HG03135 (cell line): Measurements from ENCODE around the gene MMP7.

Experiments
- ATAC-seq: cut with Tn5 transposase; IDR thresholded peaks from one replicate; pipeline ENCODE4 v1.9.1; 2021; ENCODE audit warnings: mild to moderate bottlenecking, moderate library complexity; ENCODE audit not compliant: unreplicated experiment

MMP7 gene

DNA sequence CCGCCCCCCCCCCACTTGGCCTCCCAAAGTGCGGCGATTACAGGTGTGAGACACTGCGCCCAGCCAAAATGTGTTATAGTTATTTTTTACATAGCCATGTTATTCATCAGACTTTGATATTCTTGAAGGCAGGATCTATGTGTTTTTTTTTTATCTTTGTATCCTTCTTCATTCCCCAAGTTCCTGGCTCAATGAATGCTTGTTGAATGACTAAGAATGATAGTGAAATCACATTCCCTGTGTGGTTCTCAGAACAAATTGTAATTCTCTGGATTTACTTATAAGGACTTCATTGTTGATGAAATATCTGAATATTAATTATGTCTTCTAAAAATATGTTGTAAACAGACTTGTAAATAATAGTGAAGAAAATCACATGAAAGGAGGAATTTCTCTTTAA, 33.5 kb downstream of the MMP7 start:
- ATAC-seq = no peak

DNA sequence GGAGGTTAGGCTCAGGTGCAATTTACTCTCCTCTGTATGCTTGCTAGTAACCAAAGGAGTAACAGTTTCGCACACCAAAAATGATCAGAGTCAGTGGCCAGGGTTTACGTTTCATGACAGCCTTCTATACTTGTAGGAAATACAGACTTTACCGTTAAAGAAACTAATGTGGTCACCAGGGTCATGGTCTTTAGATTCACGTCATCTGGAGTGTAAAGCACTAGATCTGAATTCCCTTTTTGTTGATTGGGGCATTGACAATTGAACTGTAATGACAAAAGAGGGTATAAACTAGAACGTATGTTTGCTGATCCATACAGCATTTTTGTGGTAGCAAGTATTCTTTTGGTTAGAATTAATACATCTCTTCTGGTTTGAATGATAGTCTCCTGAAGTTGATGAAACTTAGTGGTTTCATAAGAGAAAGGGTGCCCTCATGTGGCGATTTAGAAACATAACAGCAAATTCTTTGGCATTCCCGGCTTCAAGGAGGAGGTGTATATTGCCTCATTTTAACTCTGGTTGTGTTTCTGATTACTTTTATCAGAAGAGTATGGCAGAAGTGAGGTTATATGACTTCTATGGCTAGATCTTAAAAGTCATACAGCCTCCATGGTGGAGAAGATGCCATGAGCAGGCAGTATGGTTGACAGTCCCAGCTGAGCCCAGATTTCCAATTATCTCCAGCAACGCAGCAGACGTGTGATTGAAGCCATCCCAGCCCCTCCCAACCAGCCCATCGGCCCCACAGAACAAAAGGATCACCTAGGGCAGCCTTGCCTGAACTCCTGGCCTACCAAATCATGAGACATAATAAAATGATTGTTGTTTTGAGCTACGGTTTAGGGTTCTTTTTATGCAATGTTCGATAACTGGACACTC, 35.1 kb downstream of the MMP7 start:
- peak; percentile 89 for ATAC-seq

DNA sequence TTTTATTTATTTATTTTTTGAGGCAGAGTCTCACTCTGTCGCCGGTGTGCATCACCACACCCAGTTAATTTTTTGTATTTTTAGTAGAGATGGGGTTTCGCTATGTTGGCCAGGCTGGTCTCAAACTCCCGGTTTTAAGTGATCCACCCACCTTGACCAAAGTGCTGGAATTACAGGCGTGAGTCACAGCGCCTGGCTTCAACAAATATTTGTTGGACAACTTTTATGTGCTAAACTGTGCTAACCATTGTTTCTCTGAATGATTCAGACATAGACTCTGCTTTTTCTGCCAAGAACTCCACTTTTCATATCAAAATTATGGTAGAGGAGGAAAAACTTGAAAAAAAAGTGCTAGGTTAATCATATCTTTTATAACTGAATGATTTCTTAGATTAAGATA, 36.3 kb downstream of the MMP7 start:
- no peak for ATAC-seq

DNA sequence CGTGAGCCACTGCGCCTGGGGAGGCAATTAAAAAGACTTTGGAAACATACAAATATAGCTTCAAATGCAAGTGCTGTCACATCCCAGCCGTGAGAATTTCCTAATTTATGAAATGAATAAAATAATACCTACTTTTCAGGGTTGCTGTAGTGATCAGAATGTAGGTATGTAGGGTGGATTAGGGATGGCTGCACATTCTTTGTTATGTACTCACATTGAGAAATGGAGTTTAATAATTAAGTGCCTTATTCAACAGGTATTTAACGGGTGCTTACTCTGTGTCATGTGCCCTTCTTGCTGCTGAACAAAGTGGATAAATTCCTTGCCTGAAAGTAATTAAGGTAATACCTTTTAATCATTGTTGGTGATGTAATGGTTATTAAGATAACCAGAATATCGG, 37.0 kb downstream of the MMP7 start:
- ATAC-seq = no peak

DNA sequence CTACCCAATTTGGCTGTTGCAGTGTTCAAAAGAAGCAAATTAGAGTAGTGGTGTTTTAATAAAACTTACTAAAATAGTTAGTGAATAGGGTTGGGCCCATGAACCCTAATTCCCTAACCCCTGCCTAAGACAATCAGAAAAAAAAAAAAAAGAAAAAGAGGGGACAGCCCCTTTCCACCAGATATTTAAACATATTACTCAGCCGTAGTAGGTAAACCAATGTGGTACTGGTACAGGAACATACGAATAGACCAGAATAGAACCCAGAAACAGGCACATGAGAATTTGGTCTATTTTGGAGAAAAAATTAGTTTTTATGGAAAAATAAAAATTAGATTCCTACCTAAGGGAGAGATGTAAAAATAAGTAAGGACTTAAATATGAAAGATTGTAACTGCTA, 38.6 kb downstream of the MMP7 start:
- no peak for ATAC-seq

DNA sequence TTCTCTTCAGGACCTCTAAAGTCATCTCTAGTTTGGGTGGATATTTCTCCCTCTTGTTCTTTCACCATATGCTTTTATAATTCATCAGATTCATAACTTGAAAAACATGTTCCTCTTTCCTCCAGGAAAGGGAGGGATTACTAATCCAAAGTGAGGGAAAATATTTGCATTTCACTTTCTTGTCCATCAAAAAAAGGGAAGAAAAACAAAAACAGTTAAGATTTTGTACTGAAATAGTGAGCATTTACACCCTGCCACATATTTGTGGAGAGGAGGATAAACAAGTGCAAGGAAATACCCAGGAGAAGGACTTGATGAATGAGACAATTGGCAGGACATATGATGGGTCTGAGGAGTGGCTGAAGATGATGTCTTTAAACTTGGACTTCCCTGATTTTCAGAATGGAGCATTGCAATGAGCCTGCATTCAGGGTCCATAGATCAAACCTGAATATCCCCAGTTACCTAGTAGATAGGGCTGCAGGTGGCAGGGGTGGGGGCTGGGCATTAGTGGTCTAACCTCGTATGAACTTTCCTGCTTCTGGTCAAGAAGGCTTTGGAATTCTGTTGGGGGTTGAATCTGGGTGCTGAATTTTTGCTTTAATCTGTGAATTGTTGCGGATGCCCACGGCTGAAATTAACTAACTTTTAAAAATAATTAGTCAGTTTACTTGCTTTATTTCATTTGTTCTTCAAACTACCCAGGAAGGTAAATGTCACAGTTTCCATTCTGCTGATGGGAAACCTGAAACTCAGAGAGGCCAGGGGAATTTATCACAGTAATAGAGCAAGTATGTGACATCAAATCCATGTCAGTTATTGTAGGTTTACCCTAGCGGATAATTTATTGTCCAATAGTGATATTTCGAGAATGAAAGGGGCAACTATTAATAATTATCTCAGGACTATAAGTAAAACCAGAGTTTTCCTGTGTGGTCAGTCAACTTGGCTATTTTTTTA, 41.1 kb downstream of the MMP7 start:
- no peak for ATAC-seq

DNA sequence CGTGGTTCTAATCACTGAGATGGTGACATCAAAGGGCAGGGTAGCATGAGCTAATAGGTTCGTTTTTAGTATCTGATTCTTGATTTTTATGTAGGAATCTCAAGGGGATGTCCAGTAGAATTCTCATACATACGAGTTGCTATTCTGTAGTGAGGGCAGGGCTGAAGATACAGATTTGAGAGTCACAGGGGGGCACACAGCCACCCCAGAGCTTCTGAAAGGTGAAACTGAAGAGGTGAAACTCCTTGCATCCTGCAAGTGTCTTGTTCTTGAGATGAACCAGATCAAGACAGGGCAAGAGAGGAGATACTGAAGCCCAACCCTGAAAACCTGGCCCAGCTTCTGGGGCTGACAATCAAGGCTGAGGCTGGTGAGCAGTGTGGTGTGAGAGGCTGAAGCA, 42.3 kb downstream of the MMP7 start:
- peak; percentile 75 for ATAC-seq

DNA sequence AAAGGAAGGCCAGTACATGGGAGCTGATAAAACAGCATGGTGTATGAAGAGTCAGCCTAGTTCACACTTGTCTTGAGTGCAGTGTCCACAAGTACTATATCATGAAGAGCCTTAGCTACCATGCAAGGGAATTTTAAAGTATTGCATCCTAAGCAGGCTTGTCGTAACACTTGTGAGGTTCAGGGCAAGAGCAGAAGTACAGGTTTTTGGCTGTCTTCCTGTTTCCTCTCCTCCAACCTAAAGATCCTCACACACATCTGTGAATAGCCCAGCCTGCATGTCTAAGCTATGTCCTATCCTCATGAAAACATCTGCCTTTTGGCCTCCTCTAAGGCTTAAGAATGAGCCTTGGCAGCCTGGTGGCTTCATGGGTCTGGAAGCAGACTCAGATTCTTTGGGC, 43.3 kb downstream of the MMP7 start:
- ATAC-seq = no peak

DNA sequence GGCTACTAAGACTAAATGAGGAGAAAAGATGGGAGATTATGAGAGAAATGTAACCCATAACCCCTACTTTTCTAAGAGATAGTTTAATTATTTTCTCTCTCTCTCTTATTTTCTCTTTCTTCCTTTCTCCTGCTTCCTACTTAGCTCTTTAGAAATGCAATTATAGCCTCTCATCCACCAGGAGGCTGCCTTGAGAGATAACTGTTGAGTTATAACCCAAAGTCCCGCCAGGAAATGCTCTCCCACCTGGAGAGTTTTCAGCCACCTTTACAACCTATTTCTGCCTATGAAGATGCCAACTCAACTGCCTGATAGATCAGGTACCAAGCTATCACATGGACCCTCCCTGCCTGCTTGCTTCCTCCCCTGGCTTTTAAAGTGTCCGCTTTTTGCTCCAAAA, 44.0 kb downstream of the MMP7 start:
- ATAC-seq = no peak

DNA sequence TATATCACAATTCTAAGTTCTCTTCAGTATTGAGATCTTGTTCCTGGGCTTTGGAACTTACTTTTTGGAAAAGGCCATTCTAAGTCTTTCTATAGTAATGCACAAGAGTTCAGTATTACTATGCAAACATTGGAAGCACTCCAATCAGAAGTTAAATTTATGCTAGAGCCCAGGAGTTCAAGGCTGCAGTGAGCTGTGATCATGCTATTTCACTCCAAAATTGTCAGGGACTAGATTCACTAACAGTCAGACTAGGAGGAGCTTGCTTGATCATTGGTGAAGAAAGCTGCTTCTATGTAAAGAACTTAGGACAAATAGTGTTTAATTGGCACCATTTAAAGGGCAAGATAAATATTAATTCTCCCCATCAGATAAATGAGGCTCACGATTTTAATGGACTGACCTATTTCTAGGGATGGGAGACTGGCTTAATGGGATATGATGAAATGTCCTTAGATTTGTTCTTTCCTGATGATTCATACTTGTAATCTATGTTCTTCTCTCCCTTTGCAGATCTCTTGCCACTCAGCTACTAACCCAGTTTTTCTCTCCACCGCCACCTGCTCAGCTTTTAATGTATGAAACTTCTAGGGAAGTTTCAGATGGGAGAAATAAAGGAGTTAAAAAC, 45.3 kb downstream of the MMP7 start:
- ATAC-seq = no peak

DNA sequence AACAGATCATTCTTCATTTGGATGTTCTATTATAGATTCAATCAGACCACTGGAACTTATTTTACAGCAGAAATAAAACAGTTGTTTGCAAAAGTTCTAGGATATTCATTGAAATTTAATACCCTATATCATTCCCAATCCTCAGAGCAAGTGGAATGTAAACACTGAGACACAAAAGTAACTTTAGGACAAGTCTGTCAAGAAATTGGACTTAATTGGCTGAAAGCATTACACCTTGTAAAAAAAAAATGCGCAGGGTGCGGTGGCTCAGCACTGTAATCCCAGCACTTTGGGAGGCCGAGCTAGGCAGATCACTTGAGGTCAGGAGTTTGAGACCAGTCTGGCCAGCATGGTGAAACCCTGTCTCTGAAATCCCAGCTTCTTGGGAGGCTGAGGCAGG, 48.1 kb downstream of the MMP7 start:
- no peak for ATAC-seq

DNA sequence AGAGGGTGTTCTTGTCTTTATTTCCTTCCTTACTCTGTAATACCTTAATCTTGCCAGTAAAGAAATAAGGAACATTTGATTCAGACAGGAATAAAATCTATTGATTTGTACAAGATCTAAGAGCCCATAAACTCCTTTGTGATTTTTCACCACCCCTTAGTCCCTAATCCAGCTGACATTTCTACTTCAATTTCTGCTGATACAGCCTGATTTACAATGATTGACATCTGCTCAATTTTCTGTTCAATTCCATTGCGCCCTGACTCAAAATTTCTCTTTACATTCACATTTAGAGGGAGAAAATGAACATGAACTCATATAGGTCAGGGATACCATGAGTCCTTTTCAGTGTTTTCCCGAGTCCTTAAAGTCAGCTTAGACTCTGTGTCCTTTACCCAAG, 50.8 kb downstream of the MMP7 start:
- ATAC-seq = no peak

DNA sequence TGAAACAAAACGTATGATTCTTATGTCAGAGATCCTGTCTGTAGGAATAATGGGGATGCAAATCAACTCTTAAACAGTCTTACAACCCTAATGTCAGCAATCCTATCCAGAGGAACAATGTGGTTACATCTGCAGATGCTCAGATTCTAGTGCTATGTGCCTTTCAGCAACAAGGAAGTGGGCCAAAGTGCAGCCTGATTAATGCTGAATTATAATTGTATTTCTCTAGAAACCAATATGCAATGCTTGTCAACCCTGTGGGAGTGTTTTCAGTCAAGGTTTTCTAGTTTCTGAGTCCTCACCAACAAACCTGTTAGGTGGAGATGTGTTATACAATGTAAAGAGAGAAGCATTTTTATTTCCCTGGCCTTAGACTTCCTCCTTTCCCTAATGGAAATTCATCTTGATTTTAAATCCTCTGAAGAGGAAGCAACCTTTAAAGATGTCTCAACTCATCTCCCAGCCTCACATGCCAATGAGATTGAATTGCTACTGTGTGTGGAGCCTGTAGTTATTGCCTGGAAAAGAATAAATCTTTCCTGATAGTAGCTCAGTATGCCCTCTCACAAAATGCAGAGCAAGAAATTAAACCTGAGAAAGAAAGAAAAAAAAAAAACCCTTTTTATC, 51.8 kb downstream of the MMP7 start:
- ATAC-seq = no peak

DNA sequence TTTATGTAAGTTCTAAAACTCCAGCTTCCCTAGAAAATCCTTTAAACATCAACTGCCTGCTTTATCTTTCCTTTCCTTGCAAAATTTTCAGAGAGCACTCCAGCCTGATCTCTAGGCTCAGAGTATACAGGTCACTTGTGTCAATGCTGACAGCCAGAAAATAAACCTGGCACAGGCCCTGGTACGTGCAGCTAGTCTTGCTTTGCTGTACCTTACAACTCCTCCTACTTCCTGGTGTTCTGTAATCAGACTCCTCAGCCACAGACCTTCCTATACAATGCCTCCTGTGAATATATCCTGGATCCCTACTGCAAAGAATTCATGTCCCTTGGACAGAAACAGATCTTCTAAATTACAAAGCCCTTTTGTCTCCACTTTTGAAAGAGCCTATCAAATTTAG, 53.7 kb downstream of the MMP7 start:
- ATAC-seq = no peak

DNA sequence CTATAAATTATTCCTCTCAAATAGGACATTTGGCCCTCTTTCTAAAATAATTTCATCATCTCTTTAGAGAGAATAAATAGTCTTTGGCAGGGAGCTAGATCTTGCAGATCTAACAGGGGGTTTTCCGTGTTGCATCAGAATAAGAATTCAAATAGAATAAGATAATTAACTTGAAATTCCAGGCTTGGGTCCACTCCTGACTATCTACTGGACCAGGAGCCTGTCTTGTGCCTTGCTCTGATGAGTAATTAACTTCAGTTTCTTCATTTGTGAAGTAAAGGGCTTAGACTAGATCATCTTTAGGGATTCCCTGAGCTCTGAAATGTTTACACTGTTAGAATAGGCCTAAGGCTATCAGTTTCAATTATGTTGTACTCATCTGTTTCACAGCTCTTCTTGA, 54.5 kb downstream of the MMP7 start:
- ATAC-seq = no peak

DNA sequence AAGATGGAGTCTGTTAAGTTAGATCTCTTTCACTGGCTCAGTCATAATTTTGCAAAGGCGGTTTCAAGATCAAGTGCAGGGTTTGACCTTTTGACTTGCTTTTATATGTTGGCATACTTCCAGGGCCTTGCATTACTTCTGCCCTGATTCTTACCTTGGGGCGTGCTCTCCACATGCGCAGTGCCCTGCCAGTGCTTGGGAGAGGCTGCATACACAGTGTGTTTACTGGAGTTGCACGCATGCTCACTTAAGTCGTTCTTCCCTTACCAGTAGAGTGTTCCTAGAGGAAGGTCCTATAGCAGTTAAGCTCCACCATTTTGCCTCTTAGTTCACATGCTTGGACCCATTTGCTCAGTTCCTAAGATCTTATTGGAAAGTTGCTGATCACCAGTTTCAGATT, 57.0 kb downstream of the MMP7 start:
- no peak for ATAC-seq

DNA sequence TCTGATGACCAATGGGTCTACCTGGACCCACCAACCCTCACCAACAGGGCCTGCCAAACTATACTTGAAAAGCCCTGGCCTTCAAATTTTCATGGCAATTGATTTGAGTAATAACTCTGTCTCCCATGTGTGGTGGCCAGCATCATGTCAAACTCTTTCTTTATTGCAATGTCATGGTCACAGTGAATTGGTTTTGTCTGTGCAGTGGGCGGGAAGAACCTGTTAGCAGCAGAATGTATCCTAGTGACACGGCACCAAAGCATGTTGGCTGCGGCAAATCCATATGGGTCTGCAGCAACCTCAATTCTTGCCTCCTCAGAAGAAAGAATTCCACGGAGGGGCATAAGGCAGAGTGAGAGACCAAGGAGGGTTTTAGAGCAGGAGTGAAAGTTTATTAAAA, 58.4 kb downstream of the MMP7 start:
- no peak for ATAC-seq

DNA sequence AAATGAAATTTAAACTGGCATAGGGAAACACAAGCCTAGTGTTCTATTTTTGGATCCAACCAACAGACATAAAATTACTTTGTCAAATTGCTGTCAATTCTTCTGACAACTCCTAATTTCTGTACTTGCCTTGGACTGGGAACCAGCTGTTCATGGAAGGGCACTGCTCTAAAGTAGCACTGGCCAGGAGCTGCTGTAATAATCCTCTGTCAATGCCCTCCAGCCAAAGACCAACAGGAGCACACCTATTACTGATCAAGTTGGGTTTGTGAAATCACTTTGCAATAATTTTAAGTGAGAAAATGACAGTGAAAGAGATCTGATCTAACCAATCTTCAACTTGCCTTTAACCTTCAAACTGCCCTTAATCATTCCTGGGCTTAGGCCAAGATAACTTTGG, 59.1 kb downstream of the MMP7 start:
- no peak for ATAC-seq
